Measurements from ENCODE around the gene RPS19.

- TF ChIP-seq CTCF (conservative IDR thresholded peaks at IDR 0.05 in 1 of 2, IDR thresholded peaks at IDR 0.05 in 1 of 2; ENCODE audit: extremely low read depth in 1 of 2, insufficient read depth in 1 of 2, low read depth in 1 of 2, low read length in 2 of 2) (no peak), EZH2 (IDR thresholded peaks at IDR 0.05; ENCODE audit: borderline replicate concordance, low read length) (no peak)
Observed at GRCh38 chr19:41912899-41913537, 53.0 kb downstream of the RPS19 start.
